MG63 (cell line): Measurements from ENCODE around the gene ARID5A. TPM values are rescaled to one million over a fixed set of nuclear protein-coding genes. Genes with fewer than 3 reads are reported as not detected.
A peak's percentile ranks its signal among the peaks of the same experiment; 100 is the strongest.
"Not testable (repeated sequence)": the region's sequence is repeated elsewhere in the genome, so short reads cannot be mapped to it uniquely, and the experiment has no call there.

ENCODE experiments used
- DNase-seq: peaks from one replicate; pipeline ENCODE4 v3.0.0-alpha.2; 2020
- H3K27me3 ChIP-seq: fragments of 250-450 bp; sonication (Bioruptor Pico); 2 replicates; pipeline ENCODE4 v1.5.1; 2020; ENCODE audit warnings: mild to moderate bottlenecking, moderate library complexity
- H3K36me3 ChIP-seq: fragments of 250-450 bp; sonication (Bioruptor Pico); 2 replicates; pipeline ENCODE4 v1.5.1; 2020; ENCODE audit warnings: mild to moderate bottlenecking, moderate library complexity
- H3K4me3 ChIP-seq: fragments of 250-450 bp; sonication (Bioruptor Pico); 2 replicates; pipeline ENCODE4 v1.5.1; 2020; ENCODE audit warnings: mild to moderate bottlenecking, moderate library complexity
- H3K9me3 ChIP-seq: fragments of 250-450 bp; sonication (Bioruptor Pico); 2 replicates; pipeline ENCODE4 v1.5.1; 2020; ENCODE audit warnings: mild to moderate bottlenecking, moderate library complexity
- total RNA-seq: library from RNA; depleted of rRNA; stranded (reverse); fragments of >200 nt; shearing (Covaris generic); gene quantifications from 2 replicates; pipeline ENCODE4 v1.2.3, GENCODE V29; 2014; ENCODE audit warnings: low replicate concordance; rRNA removed

Gene ARID5A, protein sequence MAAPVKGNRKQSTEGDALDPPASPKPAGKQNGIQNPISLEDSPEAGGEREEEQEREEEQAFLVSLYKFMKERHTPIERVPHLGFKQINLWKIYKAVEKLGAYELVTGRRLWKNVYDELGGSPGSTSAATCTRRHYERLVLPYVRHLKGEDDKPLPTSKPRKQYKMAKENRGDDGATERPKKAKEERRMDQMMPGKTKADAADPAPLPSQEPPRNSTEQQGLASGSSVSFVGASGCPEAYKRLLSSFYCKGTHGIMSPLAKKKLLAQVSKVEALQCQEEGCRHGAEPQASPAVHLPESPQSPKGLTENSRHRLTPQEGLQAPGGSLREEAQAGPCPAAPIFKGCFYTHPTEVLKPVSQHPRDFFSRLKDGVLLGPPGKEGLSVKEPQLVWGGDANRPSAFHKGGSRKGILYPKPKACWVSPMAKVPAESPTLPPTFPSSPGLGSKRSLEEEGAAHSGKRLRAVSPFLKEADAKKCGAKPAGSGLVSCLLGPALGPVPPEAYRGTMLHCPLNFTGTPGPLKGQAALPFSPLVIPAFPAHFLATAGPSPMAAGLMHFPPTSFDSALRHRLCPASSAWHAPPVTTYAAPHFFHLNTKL
- 5.3 and 13.7 TPM in 2 replicates for total RNA-seq

DNA sequence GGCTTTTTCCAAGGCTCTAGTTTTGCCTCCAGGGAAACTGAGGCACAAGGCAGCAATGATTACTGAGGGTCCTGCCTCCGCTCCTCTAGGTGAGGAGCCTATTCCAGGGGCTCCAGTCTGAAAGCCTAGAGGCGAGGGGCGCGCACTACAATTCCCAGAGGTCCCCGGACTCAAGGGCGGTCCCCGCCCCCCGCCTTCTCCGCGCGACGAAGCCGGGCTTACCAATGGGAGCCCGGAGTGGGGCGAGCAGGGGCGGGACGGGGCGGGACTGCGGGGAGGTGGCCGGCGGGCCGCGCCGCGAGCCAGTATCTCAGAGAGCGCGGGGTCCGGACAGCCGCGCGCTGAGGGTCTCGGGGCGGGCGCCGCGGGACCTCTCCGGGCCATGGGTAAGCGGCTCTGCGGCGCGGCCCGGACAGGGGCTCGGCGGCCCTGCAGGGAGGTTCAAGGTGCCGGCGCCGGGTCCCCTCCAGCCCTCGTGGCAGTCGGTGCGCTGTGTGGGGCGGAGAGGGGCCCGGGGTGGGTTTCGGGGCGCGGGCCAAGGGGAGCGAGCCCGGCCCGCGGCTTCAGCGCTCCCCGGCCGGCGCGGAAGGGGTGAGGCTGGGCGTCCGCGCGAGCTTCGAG is at the start of gene ARID5A:
Gene ARID5A (plus strand): TSS at position 308 of the 621 bp plus-strand sequence. CDS start 75 bp downstream, at position 383.
- Histone ChIP-seq H3K27me3 (no peaks in the 10 kb centered on the region), H3K4me3 (peak within 1 kb of the TSS; percentile 55), H3K36me3 (no peaks in the 10 kb centered on the region), H3K9me3 (no peaks in the 10 kb centered on the region)
- peak; percentile 92 for DNase-seq

DNA sequence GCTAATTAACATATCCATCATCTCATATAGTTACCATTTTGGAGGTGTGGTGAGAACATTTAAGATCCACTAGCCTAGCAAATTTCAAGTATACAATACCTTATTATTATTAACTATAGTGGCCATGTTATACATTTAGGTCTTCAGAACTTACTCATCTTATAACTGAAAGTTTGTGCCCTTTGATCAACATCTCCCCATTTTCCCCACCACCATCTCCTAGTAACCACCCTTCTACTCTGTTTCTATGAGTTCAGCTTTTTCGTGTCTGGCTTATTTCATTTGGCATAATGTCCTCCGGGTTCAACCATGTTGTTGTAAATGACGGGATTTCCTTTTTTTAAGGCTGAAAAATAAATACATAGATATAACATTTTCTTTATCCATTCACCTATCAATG is 47.3 kb upstream of the ARID5A start:
- H3K4me3 ChIP-seq, result no peak overlapping the region
- no peaks in the 10 kb centered on the region for H3K36me3 ChIP-seq
- no peak for DNase-seq
- H3K27me3 ChIP-seq, result no peaks in the 10 kb centered on the region
- peaks cover 10% of the 10 kb centered on the region for H3K9me3 ChIP-seq

DNA sequence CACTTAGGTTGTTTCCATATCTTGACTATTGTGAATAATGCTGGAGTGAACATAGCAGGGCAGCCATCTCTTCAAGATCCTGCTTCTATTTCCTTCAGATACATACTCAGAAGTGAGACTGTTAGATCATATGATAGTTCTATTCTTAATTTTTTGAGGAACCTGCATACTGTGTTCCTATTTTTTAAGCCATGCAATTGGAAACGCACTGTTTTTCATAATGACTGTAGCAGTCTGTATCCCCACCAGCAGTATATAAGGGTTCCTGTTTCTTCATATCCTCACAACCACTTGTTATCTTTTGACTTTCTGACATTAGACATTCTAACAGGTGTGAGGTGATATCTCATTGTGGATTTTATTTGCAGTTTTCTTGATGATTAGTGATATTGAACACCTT is 46.9 kb upstream of the ARID5A start:
- H3K27me3 ChIP-seq, result no peaks in the 10 kb centered on the region
- no peak for DNase-seq
- peaks cover 10% of the 10 kb centered on the region for H3K9me3 ChIP-seq
- no peaks in the 10 kb centered on the region for H3K36me3 ChIP-seq
- H3K4me3 ChIP-seq, result no peak overlapping the region

GRCh38 chr2:96491860-96492497 is 44.6 kb upstream of the ARID5A start:
- no peak for DNase-seq
- Histone ChIP-seq H3K36me3 (no peaks in the 10 kb centered on the region), H3K4me3 (no peak overlapping the region), H3K27me3 (no peaks in the 10 kb centered on the region), H3K9me3 (peaks cover 13% of the 10 kb centered on the region)

GRCh38 chr2:96493072-96493471 is 43.5 kb upstream of the ARID5A start:
- no peaks in the 10 kb centered on the region for H3K27me3 ChIP-seq
- no peaks in the 10 kb centered on the region for H3K36me3 ChIP-seq
- no peak overlapping the region for H3K4me3 ChIP-seq
- no peak for DNase-seq
- peaks cover 13% of the 10 kb centered on the region for H3K9me3 ChIP-seq

DNA sequence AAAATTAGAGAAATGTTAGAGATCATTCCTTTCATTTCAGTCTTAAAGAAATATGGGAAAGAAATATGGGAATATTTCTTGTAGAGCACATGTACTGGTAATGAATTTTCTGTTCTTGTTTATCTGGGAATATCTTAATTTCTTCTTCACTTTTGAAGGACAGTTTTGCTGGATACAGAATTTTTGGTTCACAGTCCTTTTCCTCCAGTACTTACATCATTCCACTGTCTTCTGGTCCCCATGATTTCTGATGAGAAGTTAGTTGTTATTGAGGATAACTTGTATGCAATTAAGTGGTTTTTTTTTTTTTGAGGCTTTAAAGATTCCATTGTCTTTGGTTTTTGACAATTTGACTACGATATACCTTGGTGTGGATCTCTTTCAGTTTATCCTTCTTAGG is 42.4 kb upstream of the ARID5A start:
- DNase-seq, result no peak
- H3K36me3 ChIP-seq, result no peaks in the 10 kb centered on the region
- no peaks in the 10 kb centered on the region for H3K27me3 ChIP-seq
- H3K4me3 ChIP-seq, result no peak overlapping the region
- H3K9me3 ChIP-seq, result peaks cover 13% of the 10 kb centered on the region

- H3K4me3 ChIP-seq, result no peak overlapping the region
- no peaks in the 10 kb centered on the region for H3K27me3 ChIP-seq
- H3K9me3 ChIP-seq, result peaks cover 6% of the 10 kb centered on the region
- DNase-seq, result no peak
- H3K36me3 ChIP-seq, result no peaks in the 10 kb centered on the region
These were observed 40.4 kb upstream of the ARID5A start for GRCh38 chr2:96495982-96496629.

DNA sequence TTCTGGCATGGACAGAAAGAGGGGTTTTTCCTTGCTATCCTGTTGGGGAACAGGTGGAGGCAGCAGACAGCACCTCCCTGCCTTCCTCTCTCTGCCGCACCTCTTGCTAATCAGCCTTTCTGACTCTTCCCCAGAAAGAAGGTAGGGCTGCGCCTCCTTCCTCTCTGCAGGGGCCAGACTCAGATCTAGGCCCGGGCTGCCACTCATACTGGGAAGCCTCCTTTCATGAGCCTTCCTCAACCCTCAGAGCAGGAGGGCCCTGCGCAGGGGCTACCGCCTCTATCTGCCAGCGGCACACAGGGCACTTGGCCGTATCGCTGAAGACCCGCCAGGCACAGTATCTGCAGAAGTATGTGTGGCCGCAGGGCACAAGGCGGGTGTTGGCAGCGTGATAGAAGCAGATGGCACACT is 38.5 kb upstream of the ARID5A start:
- Histone ChIP-seq H3K36me3 (no peaks in the 10 kb centered on the region), H3K9me3 (peaks cover 6% of the 10 kb centered on the region), H3K4me3 (no peak overlapping the region), H3K27me3 (no peaks in the 10 kb centered on the region)
- no peak for DNase-seq

GRCh38 chr2:96498611-96499010 is 37.9 kb upstream of the ARID5A start:
- H3K9me3 ChIP-seq, H3K27me3 ChIP-seq, DNase-seq, H3K36me3 ChIP-seq, H3K4me3 ChIP-seq: not testable (repeated sequence)

DNA sequence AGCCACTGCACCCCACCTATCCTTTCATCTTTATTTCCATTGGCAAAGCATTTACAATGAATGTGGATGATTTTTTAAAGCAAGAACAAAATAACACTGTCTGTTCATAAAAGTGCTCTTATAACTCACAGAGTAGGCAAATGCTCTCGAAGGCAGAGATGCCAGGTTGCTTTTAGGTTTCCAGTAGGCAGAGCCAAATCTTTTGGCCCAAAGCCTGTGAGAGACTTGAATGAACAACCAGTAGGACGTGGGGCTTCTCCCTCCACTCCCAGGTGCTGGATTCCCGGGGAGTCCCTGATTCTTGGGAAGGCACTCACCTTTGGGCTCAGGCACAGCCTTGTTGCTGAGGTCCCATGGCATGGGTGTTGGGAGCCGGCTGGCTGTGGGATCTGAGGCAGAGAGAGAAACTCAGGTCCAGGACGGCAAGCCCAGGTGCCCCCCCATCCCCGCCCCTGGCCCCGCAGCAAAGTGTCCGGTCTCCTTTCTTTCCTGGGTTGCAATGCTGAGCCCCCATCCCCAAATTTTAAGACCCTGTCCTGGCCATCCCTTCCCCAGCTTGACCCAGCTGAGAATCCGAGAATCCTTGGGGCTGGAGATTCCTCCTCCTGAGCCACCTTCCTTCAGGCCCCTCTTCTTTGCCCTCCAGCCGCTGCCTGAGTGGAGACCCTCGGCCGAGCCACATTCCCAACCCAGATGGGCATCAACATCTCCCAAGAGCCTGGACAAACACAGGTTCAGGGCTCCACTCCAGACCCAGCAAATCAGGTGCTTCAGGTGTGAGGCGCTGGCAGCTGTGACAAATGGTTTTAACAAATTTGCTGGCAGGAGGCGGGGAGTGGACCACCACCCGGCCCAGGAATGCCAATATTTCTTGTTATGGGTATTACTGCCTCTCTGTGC is 37.2 kb upstream of the ARID5A start:
- Histone ChIP-seq H3K27me3 (no peaks in the 10 kb centered on the region), H3K4me3 (no peak overlapping the region), H3K9me3 (peaks cover 3% of the 10 kb centered on the region; the same call in 1 of the 2 replicates), H3K36me3 (no peaks in the 10 kb centered on the region)
- DNase-seq, result no peak

- Histone ChIP-seq H3K4me3 (no peak overlapping the region), H3K36me3 (no peaks in the 10 kb centered on the region), H3K9me3 (no peaks in the 10 kb centered on the region), H3K27me3 (no peaks in the 10 kb centered on the region)
- DNase-seq, result no peak
These were observed 36.0 kb upstream of the ARID5A start for GRCh38 chr2:96500385-96501066.

- Histone ChIP-seq H3K9me3 (no peaks in the 10 kb centered on the region), H3K4me3 (no peak overlapping the region), H3K27me3 (no peaks in the 10 kb centered on the region), H3K36me3 (no peaks in the 10 kb centered on the region)
- DNase-seq, result no peak
These were observed 35.1 kb upstream of the ARID5A start for GRCh38 chr2:96501471-96501874.

GRCh38 chr2:96501886-96502810 is 34.4 kb upstream of the ARID5A start:
- Histone ChIP-seq H3K27me3 (no peaks in the 10 kb centered on the region), H3K36me3 (no peaks in the 10 kb centered on the region), H3K9me3 (no peaks in the 10 kb centered on the region), H3K4me3 (no peak overlapping the region)
- DNase-seq, result no peak

- Histone ChIP-seq H3K9me3 (no peaks in the 10 kb centered on the region), H3K36me3 (no peaks in the 10 kb centered on the region), H3K27me3 (no peaks in the 10 kb centered on the region), H3K4me3 (no peak overlapping the region)
- no peak for DNase-seq
These were observed 33.5 kb upstream of the ARID5A start for GRCh38 chr2:96502891-96503636.
